Measurements from ENCODE around the gene CC2D1A.

CC2D1A gene

GRCh38 chr19:13952931-13953531 lies 47.0 kb downstream of the CC2D1A start:
- Histone ChIP-seq H3K27ac (peak overlapping the region; percentile 81 to 87), H3K27me3 (no peaks in the 10 kb centered on the region), H3K4me3 (peak overlapping the region; percentile 86 to 96), H3K9me3 (no peaks in the 10 kb centered on the region), H3K4me1 (peaks cover 0 to 16% (median 12%) of the 10 kb centered on the region in 4 donors), H3K36me3 (peaks cover 21 to 41% (median 22%) of the 10 kb centered on the region in 3 donors)
- TF ChIP-seq CTCF (IDR thresholded peaks at IDR 0.05) = no peak
- DNase-seq = no peak
- intact Hi-C loops (cut with DNase I; ENCODE audit: low total_unique reads) = no loop called here

- intact Hi-C loops (cut with DNase I; ENCODE audit: low total_unique reads) = no loop called here
- Histone ChIP-seq H3K4me3 (no peak overlapping the region), H3K27ac (no peak overlapping the region), H3K9me3 (no peaks in the 10 kb centered on the region), H3K27me3 (no peaks in the 10 kb centered on the region), H3K36me3 (peaks cover 24 to 53% (median 33%) of the 10 kb centered on the region in 3 donors), H3K4me1 (peaks cover 0 to 16% (median 12%) of the 10 kb centered on the region in 4 donors)
- DNase-seq = no peak
- no peak for TF ChIP-seq CTCF (IDR thresholded peaks at IDR 0.05)
Measured at GRCh38 chr19:13954185-13954584, 48.2 kb downstream of the CC2D1A start.

- intact Hi-C loops (cut with DNase I; ENCODE audit: low total_unique reads) = no loop called here
- Histone ChIP-seq H3K27me3 (no peaks in the 10 kb centered on the region), H3K4me1 (peaks cover 0 to 16% (median 12%) of the 10 kb centered on the region in 4 donors), H3K27ac (no peak overlapping the region), H3K4me3 (no peak overlapping the region), H3K36me3 (peaks cover 35 to 69% (median 49%) of the 10 kb centered on the region in 3 donors), H3K9me3 (no peaks in the 10 kb centered on the region)
- no peak for DNase-seq
- no peak for TF ChIP-seq CTCF (IDR thresholded peaks at IDR 0.05)
Measured at GRCh38 chr19:13955662-13956364, 49.8 kb downstream of the CC2D1A start.

GRCh38 chr19:13956365-13956744 lies 50.4 kb downstream of the CC2D1A start:
- intact Hi-C loops (cut with DNase I; ENCODE audit: low total_unique reads) = no loop called here
- Histone ChIP-seq H3K27ac (no peak overlapping the region), H3K27me3 (no peaks in the 10 kb centered on the region), H3K4me1 (peaks cover 0 to 16% (median 12%) of the 10 kb centered on the region in 4 donors), H3K4me3 (no peak overlapping the region), H3K9me3 (no peaks in the 10 kb centered on the region), H3K36me3 (peaks cover 37 to 74% (median 54%) of the 10 kb centered on the region in 3 donors)
- no peak for DNase-seq
- TF ChIP-seq CTCF (IDR thresholded peaks at IDR 0.05) = no peak

- no peak overlapping the region for H3K27ac ChIP-seq
Measured at GRCh38 chr19:13957051-13957450, 51.0 kb downstream of the CC2D1A start.

More at GRCh38 chr19:13957051-13957450, 51.0 kb downstream of the CC2D1A start:
- Histone ChIP-seq H3K4me1 (peaks cover 0 to 16% (median 11%) of the 10 kb centered on the region in 4 donors), H3K27me3 (no peaks in the 10 kb centered on the region), H3K36me3 (peaks cover 37 to 81% (median 61%) of the 10 kb centered on the region in 3 donors), H3K9me3 (no peaks in the 10 kb centered on the region), H3K4me3 (no peak overlapping the region)
- intact Hi-C loops (cut with DNase I; ENCODE audit: low total_unique reads) = no loop called here
- no peak for TF ChIP-seq CTCF (IDR thresholded peaks at IDR 0.05)
- no peak for DNase-seq
